HG03439 (cell line): Measurements from ENCODE around the gene DDAH1.

Experiments
- ATAC-seq: cut with Tn5 transposase; IDR thresholded peaks from one replicate; pipeline ENCODE4 v1.9.1; 2021; ENCODE audit warnings: mild to moderate bottlenecking, moderate library complexity; ENCODE audit not compliant: unreplicated experiment

DDAH1 gene

DNA sequence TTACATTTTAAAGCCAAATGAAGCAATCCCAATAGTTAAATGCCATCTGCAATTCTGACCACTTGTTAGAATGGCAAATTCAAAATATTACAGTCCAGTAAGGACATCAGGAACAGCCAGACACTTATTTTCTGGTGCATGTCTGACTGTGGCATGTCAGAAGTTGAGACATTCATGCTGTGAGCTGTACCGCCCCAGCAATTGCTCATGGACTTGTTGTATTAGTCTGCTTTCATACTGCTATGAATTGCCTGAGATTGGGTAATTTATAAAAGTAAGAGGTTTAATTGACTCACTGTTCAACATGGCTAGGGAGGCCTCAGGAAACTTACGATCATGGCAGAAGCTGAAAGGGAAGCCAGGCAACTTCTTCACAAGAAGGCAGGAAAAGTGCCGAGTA lies 19.1 kb downstream of the DDAH1 start:
- ATAC-seq, result no peak

DNA sequence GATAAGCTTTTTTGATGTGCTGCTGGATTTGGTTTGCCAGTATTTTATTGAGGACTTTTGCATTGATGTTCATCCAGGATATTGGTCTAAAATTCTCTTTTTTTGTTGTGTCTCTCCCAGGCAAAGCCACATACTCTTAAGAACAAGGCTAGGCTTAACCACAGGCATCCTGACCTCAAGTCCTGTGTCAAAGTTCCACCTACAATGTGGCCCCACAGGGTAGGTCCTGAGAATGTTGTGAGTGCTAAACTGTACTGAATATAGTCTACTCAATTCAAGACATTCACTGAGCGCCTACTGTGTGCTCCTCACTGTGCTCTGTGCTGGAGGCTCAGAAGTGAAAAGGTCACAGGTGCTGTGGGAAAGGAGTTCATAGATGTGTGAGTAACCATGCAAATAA lies 20.6 kb downstream of the DDAH1 start:
- no peak for ATAC-seq

DNA sequence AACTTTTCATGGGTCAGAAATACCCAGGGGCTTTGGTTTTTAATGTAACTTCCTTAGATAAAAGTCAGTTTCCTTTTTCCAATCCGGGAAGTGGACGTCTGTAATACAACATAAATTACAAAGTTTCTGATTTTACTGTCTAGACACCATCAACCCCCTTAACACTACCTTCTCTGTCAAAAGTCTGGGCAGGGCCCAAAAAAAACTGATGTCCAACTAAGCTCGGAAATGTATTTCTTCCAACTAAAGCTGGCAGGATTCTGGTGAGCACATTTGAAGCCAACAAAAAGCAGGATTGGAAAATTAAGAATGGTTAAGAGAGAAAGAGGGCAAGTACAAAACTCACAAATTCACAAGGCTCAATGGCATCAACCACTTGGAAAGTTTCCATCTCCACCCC lies 24.3 kb downstream of the DDAH1 start:
- ATAC-seq, result no peak

DNA sequence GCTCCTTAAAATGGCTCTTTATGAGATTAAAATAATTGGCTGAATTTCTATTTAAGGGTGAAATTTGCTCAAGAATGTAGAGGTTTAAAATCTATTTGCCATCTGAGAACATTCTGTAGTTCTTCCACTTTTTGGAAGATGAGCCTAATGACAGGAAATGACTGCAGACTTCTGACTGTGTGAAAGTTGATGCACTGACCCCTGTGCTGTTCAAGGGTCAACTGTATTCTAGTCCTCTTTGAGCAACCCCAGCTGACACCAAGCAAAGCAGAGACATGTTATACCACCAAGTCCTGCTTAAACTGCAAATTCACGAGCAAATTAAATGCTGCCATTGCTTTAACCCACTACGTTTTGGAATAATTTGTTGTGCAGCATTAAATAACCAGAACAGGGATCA lies 26.6 kb downstream of the DDAH1 start:
- no peak for ATAC-seq

DNA sequence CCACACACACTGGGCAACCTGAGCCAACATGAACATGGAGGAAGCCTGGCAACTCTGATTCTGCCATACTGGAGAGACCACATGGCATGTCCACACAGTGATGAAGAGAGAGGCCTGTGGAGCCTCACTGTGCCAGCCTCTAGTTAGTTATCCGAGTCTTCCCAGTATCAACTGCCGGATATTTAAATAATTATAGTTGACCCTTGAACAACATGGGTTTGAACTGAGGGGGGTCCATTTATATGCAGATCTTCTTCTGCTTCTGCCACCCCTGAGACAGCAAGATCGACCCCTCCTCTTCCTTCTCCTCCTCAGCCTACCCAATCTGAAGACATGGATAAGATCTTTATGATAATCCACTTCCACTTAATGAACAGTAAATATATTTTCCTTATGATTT lies 27.8 kb downstream of the DDAH1 start:
- ATAC-seq, result no peak

DNA sequence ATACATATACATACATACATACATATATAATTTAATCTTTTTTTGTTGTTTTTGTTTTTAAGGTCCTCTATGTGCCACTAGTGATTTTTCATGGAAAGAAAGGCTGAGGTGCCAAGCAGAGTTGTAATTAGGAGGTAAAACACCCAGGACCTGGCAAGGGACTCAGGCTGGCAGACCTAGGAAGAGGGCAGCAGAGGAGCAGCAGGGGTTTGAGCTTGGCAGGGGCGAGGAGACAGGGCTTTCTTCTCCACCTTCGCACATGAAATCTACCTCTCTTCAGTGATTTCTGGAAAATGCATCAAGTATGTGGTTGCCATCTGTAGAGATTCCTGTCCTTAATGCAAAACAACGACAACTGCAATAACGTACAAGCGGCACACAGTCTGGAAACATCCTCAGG lies 31.9 kb downstream of the DDAH1 start:
- no peak for ATAC-seq

DNA sequence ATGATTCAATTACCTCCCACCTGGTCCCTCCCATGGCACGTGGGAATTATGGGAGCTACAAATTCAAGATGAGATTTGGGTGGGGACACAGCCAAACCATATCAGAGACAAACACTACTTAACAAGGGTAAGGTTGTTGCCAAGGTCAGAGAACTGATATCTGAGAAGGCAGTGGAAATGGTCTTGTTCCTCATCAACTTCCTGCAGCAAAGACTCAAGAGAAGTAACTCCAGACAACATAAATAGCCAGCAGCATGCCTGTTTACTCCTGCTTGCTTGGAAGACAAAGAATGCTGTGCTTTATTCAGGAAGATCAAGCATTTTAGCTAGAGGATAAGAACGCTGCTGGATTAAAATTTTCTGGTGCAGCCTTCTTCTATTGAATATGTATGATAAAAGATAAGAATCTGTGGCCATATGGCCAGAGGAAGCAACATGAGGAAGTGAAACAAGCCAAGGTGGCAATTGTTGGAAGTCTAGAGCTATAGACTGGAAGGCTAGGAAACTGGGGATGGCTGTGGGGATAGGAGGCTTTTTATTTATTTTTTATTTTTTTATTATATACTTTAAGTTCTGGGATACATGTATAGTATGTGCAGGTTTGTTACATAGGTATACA lies 36.4 kb downstream of the DDAH1 start:
- no peak for ATAC-seq

DNA sequence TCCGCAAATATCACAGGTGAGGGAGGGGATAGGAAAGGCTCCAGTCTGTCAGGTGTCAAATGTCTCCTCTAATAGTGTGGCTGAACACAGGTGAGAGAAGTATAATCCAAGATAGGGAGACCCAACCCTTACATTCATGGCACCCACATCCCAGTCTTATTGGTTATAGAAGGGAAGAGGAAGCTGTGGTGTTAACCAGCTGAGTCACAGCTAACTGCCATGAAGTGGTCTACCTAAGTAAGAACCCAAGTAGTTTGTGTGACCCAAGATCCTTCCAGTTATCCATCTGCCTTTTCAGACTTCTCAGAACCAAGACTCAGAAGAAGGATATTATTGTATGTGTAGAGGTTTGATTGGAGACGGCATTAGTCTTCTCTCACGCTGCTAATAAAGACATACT lies 37.1 kb downstream of the DDAH1 start:
- no peak for ATAC-seq

DNA sequence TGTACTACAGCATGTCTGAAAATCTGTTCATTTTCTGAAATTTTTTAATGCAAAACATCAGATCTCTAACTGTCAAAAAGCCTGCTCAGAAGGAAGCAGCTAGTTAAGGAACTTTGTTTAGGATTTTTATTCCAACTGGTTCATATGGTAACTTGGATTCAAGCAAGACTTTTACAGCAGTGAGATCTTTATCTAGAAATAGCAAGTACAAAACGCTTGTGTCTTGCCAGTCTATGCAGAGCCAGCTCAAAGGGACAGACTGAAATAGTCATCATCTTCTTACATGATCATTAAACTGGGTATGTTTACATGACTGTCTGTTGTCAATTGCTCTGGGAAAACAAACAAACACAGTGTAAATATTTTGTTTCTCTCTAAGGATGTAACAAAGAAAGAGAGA lies 37.6 kb downstream of the DDAH1 start:
- no peak for ATAC-seq

DNA sequence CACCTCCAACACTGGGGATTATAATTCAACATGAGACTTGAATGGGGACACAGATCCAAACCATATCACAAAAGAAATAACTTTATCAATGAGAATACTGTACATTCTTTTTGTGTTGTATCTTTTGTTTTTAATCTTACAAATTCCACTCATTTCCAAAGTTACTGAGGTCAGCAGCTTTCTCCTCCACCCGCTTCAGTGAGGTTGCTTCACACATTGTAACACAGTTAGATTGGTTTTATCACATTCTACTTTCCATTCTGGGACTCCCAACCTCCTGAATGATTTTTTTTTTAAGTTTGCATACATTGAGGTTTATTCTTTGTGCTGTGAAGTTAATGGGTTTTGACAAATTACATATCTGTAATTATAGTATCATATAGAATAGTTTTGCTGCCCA lies 43.8 kb downstream of the DDAH1 start:
- no peak for ATAC-seq

DNA sequence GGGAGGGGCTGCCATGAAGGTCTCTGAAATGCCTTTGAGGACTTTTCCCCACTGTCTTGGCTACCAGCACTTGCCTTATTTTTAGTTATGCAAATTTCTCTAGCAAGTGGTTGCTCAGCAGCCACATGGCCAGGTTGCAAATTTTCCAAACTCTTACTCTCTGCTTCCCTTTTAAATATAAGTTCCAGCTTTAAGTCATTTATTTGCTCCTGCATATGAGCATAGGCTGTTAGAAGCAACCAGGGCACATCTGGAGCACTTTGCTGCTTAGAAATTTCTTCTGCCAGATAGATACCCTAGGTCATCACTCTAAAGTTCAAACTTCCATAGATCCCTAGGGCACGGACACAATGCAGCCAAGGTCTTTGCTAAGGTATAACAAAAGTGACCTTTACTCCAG lies 44.8 kb downstream of the DDAH1 start:
- ATAC-seq, result no peak

DNA sequence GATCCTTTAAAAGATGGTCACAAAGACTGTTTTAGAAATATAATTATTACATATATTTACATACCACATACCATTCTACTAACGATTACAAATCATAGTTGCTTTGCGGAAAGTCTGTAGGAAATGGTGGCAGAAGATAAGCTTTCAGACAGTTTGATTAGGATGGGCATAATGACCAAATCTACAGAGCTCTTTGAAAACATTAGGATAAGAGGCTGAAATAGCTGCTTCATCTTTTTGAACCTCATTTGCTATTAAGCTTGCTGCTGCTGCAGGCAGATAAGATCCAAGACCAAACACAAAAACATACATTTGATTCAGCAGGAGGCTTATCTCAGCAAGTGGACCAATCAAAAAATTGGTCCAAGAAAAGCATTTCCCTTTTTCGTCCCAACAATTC lies 47.1 kb downstream of the DDAH1 start:
- no peak for ATAC-seq

DNA sequence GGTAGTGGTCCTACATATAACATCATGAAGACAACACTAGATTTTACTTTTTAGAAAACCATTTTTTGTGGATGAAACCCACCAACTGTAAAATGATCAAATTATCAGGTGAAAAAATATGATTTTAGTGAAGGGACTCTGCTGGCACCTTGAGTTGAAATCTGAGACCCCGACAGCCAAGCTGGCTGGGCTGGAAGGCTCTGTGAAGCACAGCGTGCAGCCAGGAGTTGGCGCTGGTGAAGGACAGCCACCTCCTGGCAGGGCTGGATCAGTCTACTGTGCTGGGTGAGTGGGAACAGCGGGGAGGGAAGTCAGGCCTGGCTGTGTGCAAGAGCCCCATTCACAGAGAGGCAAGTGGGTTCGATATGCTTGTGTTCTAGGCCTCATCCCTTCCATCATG lies 47.9 kb downstream of the DDAH1 start:
- ATAC-seq, result no peak

DNA sequence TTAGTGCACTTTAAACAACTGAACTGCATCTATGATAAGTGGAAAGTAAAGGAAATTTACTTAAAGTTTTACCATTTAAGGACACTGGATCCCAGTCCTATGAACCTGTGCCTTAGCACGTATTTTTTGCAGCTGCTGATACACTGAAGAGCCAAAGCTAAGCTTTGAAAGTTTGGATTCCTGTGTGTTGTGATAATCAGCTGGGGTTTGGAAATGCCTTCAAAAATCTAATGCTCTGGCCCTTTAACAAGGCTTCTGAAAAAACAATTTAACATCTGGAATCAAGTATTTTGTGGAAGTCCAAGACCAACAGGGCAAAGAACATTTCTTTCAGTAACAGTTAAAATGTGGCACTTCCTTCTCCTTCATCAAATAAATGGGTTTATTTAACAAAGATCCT lies 51.8 kb downstream of the DDAH1 start:
- no peak for ATAC-seq

DNA sequence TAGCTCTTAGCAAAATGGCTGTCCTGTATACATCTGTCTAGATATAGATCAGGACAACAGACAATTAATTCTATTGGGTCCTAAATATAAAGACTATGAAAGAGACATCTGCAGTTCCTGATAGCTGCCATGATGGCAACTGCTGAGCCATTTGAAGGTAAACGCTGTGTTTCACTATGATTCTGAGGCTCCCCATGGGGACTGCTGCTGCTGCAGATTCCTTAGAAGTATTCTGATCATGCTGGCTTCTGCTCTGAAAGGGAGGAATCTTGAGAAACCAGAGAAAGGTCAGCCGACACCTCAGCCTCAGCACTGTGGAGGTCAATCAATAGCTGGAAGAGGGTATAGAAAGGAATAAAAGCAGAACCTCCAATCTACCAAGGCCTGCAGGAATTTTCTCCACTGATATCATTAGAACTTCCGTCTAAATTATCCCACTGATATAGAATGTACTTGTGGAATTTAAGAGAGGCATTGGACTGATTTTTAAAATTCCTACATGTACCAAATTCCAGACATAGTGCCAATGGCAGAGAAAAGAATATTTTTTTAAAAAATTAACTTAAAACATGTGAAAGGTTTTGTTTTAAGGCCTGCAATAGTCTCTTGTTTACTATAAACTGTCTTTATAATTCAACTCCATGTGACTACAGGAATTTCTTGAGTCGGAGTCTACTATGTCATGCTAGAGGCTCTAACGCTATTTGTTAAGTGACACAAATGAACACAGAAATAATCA lies 53.2 kb downstream of the DDAH1 start:
- no peak for ATAC-seq

DNA sequence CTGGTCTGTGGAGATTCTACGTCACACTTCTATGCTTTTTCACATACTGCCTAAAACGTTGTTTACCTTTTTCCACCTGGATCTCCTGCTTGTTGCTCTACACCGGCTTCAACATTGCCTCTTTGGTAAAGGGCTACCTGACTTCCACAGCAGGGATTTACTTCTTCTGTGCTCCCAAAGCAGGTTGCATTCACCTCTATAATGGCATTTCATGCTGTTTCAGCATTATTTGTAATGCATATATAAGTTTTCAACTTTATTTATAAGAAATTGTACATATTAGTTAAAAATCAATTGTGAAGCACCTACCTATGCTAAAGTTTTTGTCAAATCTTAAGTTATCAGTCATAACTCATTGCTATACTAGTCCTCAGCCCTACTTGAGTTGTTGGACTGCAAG lies 55.4 kb downstream of the DDAH1 start:
- ATAC-seq, result no peak

DNA sequence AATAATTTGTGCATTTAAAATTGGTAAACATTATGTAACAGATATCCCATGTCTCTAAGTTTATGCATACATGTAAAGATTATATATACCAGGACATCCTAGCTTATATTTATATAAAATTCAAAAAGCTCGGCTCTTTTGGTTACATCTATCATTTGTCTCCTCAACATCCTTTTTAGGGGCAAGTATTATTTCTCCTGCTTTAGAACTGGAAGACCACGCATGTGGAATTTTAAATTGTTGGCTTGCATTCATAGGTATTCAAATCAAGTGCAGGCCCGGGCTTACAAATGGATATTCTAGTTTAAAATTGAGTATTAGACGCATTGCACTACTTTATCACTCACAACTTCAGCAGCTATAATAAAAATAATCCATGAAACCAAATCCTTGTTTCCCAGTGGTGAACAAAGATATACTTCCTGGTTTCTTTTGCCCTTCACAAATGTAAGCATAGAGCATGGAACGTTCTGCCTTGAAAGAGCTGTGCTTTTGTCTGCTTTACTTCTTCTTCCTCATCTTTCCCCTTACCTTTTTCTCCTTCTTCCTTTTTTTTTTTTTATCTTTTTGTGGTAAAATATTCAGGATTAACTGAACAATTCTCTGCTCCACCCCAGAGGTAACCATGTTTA lies 57.1 kb downstream of the DDAH1 start:
- no peak for ATAC-seq

DNA sequence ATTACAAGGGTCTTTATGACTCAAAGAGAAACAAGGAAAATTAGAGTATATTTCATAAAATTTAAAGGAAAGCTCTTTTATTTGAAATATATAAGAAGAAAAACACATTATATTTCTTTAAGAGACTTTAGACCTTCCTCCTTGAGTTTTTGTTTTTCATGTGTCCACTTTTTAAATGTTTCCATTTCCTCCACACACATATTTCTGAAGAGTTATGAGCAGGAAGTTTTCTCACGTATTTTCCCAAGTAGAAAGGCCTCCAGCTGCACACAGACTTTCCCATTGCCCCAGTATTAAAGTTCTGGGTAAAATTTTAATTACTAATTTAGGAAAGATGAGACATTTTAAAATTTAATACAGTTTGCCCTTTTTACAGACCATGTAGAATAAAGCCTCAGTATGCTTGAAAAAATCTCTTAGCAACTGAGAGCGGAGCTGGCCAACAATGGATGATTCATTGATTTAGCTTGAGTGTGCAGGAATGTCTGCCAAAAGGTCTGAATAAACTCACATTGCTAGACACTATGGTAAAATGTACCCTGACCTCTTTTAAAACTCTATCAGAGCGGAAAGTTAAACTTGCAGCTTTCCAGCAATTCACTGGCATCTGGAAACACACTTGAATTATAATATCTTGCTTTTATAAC lies 57.9 kb downstream of the DDAH1 start:
- no peak for ATAC-seq

DNA sequence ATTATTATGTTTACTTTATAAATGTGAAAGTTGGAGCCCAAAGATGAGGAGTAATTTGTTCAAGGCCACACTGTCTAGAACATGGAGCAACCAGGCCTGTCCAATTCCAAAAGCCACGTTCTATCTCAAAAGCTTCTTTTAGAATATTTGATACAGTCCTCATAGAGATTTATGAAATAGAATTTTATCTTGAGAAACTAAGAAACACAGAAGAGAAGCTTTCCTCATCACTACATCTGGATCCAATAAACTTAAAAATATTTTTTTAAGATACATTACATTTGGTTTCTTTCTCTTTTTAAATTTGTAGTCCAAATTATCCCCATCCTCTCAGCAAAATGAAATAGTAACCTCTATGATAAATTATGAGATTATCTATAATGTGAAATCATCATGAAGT lies 58.9 kb downstream of the DDAH1 start:
- ATAC-seq, result no peak

DNA sequence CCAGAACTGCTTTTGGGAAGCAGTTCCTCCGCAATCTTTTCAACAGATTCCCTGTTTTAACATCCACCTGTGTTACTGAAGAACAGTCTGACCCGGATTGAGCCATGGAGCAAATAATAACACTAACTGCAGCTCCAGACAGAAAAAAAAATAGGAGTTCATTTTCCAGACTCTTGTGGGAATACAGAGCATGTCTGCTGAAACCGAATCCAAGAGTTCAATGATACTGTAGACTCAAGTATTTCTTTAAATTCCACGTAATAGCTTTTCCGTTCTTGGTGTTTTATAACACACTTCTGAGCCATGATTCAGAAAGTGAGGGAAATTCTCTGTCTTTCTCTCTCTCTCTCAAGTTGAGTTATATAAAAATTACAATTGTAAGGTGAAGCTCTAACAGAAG lies 60.6 kb downstream of the DDAH1 start:
- no peak for ATAC-seq

DNA sequence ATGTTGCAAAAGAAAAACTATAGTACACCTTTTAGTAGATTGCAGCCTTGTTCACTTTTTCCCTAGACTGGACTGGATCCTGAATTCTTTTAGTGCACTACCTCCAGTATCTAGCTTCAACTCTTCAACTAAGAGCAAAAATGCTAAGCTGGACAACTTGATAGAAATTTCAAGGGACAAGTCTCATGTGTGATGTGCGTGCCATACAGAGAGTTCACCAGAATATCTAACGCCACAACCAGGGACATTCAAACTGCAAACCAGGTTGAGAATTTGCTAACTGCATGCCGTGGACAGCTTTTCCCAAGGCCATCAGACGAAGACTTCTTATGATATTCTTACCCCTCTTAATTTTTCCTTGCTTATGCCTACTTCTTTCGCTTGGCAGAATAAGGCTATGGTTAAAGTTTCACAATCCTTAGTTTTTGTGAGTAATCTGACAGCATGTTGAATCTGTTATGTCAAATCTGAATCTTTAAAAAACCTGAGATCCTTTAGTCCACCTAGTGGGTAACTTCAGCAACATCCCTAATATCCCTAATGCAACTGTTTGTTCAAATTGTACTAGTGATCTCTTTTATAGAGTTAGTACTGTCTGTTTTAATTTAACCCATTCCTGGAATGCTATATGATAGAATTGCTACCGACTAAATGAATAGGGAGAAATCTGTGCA lies 66.4 kb downstream of the DDAH1 start:
- no peak for ATAC-seq
